Measurements from ENCODE around the gene POLR2L.

Gene POLR2L

DNA sequence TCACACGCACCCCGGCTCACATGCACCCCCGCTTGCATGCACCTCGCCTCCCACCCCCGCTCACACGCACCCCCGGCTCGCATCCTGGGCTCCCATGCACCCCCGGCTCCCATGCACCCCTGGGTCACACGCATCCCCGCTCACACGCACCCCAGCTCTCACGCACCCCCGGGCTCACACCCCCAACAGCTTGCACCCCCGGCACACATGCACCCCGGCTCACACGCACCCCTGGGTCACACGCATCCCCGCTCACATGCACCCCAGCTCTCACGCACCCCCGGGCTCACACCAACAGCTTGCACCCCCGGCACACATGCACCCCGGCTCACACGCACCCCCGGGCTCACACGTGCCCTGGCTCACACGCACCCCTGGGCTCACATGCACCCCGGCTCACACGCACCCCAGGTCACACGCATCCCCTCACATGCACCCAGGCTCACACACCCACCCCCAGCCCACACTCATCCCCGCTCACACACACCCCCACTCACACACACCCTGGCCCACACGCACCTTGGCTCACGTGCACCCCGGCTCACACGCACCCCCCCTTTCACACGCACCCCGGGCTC lies 16.5 kb upstream of the POLR2L start:
- H3K9ac ChIP-seq (ENCODE audit: low read depth, low read length, poor library complexity) = peak overlapping the region; percentile 60
- H3K4me2 ChIP-seq (ENCODE audit: insufficient read depth, low read length, poor library complexity, severe bottlenecking) = no peak overlapping the region
- H3K4me3 ChIP-seq (ENCODE audit: low read length in 2 of 2) = no peak overlapping the region
- no peak overlapping the region for H2BK5ac ChIP-seq (ENCODE audit: low read length)
- H3K4me1 ChIP-seq (ENCODE audit: control insufficient read depth in 2 of 2, insufficient read depth in 1 of 2, low read depth in 1 of 2, low read length in 2 of 2) = peaks cover 25 to 39% of the 10 kb centered on the region in 2 donors
- peak overlapping the region; percentile 58 for H2BK12ac ChIP-seq (ENCODE audit: low read length)
- no peak overlapping the region for H3K4ac ChIP-seq (ENCODE audit: low read length)
- H3K14ac ChIP-seq (ENCODE audit: low read length) = peak overlapping the region; percentile 89
- no peak overlapping the region for H2AFZ ChIP-seq (ENCODE audit: low read length)
- H3K79me1 ChIP-seq (ENCODE audit: low read depth, low read length) = peaks cover 18% of the 10 kb centered on the region
- DNase-seq (ENCODE audit: low spot score) = no peak
- H2AK5ac ChIP-seq (ENCODE audit: low read depth, low read length) = peak overlapping the region; percentile 56
- H3K36me3 ChIP-seq (replicated peaks in 1 of 2; ENCODE audit: control insufficient read depth in 2 of 2, insufficient read depth in 2 of 2, low read length in 2 of 2) = peaks cover 0 to 10% of the 10 kb centered on the region in 2 donors
- no peak overlapping the region for H4K91ac ChIP-seq (ENCODE audit: low read depth, low read length, poor library complexity)
- no peaks in the 10 kb centered on the region for H3K27me3 ChIP-seq (ENCODE audit: control insufficient read depth in 3 of 3, insufficient read depth in 3 of 3, low read depth in 1 of 3, low read length in 3 of 3)
- H2BK15ac ChIP-seq (ENCODE audit: low read length) = no peak overlapping the region
- H4K8ac ChIP-seq (ENCODE audit: low read depth, low read length) = no peak overlapping the region
- H3K9me3 ChIP-seq (replicated peaks in 1 of 2; ENCODE audit: control insufficient read depth in 2 of 2, insufficient read depth in 1 of 2, low read depth in 1 of 2, low read length in 2 of 2) = no peaks in the 10 kb centered on the region
- H3K18ac ChIP-seq (ENCODE audit: low read length) = peak overlapping the region; percentile 83
- WGBS, 2 donors (ENCODE audit: extremely low coverage in 2 of 2, insufficient read length in 2 of 2, insufficient replicate concordance in 1 of 2) = no CpG with 5 or more reads among the region's 37 CpGs
- no peak overlapping the region for H3K27ac ChIP-seq (replicated peaks; ENCODE audit: low read length)
- H2BK120ac ChIP-seq (ENCODE audit: low read depth, low read length) = no peak overlapping the region
- H3K23ac ChIP-seq (ENCODE audit: low read depth, low read length, poor library complexity) = peak overlapping the region; percentile 89

GRCh38 chr11:858053-858761 lies 15.9 kb upstream of the POLR2L start:
- H4K91ac ChIP-seq (ENCODE audit: low read depth, low read length, poor library complexity) = peak overlapping the region; percentile 92
- H3K23ac ChIP-seq (ENCODE audit: low read depth, low read length, poor library complexity) = peak overlapping the region; percentile 89
- peak overlapping the region in 1 of 2 donors; percentile 18 for H3K4me3 ChIP-seq (ENCODE audit: low read length in 2 of 2)
- H3K4ac ChIP-seq (ENCODE audit: low read length) = no peak overlapping the region
- no peak overlapping the region for H3K14ac ChIP-seq (ENCODE audit: low read length)
- H3K9ac ChIP-seq (ENCODE audit: low read depth, low read length, poor library complexity) = peak overlapping the region; percentile 77
- H2AK5ac ChIP-seq (ENCODE audit: low read depth, low read length) = peak overlapping the region; percentile 56
- H3K79me1 ChIP-seq (ENCODE audit: low read depth, low read length) = peaks cover 21% of the 10 kb centered on the region
- H3K27me3 ChIP-seq (ENCODE audit: control insufficient read depth in 3 of 3, insufficient read depth in 3 of 3, low read depth in 1 of 3, low read length in 3 of 3) = no peaks in the 10 kb centered on the region
- no peak overlapping the region for H2AFZ ChIP-seq (ENCODE audit: low read length)
- H2BK15ac ChIP-seq (ENCODE audit: low read length) = peak overlapping the region; percentile 11
- H3K27ac ChIP-seq (replicated peaks; ENCODE audit: low read length) = no peak overlapping the region
- WGBS, 2 donors (ENCODE audit: extremely low coverage in 2 of 2, insufficient read length in 2 of 2, insufficient replicate concordance in 1 of 2) = no CpG with 5 or more reads among the region's 27 CpGs
- no peak overlapping the region for H3K4me2 ChIP-seq (ENCODE audit: insufficient read depth, low read length, poor library complexity, severe bottlenecking)
- H2BK5ac ChIP-seq (ENCODE audit: low read length) = no peak overlapping the region
- H3K4me1 ChIP-seq (ENCODE audit: control insufficient read depth in 2 of 2, insufficient read depth in 1 of 2, low read depth in 1 of 2, low read length in 2 of 2) = peaks cover 29 to 37% of the 10 kb centered on the region in 2 donors
- no peaks in the 10 kb centered on the region for H3K9me3 ChIP-seq (replicated peaks in 1 of 2; ENCODE audit: control insufficient read depth in 2 of 2, insufficient read depth in 1 of 2, low read depth in 1 of 2, low read length in 2 of 2)
- no peak overlapping the region for H4K8ac ChIP-seq (ENCODE audit: low read depth, low read length)
- peak overlapping the region; percentile 24 for H2BK12ac ChIP-seq (ENCODE audit: low read length)
- DNase-seq (ENCODE audit: low spot score) = no peak
- no peak overlapping the region for H2BK120ac ChIP-seq (ENCODE audit: low read depth, low read length)
- H3K36me3 ChIP-seq (replicated peaks in 1 of 2; ENCODE audit: control insufficient read depth in 2 of 2, insufficient read depth in 2 of 2, low read length in 2 of 2) = peaks cover 0 to 4% of the 10 kb centered on the region in 2 donors
- peak overlapping the region; percentile 80 for H3K18ac ChIP-seq (ENCODE audit: low read length)

DNA sequence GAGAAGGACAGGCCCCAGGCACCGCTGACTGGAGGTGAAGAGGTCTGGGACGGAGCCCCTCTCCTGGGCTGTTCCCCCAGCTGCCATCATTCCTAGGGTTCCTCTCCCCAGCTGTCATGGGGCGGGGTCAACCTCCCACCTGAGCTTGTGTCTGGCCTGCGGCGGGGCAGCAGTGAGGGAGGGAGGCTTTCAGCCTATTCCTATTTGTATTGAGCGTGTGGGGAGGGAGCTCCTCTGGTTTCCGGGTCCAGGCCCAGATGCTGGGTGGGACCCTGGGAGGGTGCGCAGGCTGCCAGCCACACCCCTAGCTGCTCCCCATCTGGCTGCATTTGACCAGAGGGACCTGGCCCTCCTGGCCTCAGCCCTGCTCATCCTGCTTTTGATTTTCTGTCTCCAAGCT lies 14.1 kb upstream of the POLR2L start:
- Histone ChIP-seq H2BK15ac (ENCODE audit: low read length) (no peak overlapping the region), H2BK120ac (ENCODE audit: low read depth, low read length) (no peak overlapping the region), H3K14ac (ENCODE audit: low read length) (no peak overlapping the region), H3K4me3 (ENCODE audit: low read length in 2 of 2) (no peak overlapping the region), H3K36me3 (replicated peaks in 1 of 2; ENCODE audit: control insufficient read depth in 2 of 2, insufficient read depth in 2 of 2, low read length in 2 of 2) (no peaks in the 10 kb centered on the region), H3K27me3 (ENCODE audit: control insufficient read depth in 3 of 3, insufficient read depth in 3 of 3, low read depth in 1 of 3, low read length in 3 of 3) (no peaks in the 10 kb centered on the region), H3K9ac (ENCODE audit: low read depth, low read length, poor library complexity) (no peak overlapping the region), H2AK5ac (ENCODE audit: low read depth, low read length) (peak overlapping the region; percentile 75), H3K4me1 (ENCODE audit: control insufficient read depth in 2 of 2, insufficient read depth in 1 of 2, low read depth in 1 of 2, low read length in 2 of 2) (peaks cover 25 to 29% of the 10 kb centered on the region in 2 donors), H3K9me3 (replicated peaks in 1 of 2; ENCODE audit: control insufficient read depth in 2 of 2, insufficient read depth in 1 of 2, low read depth in 1 of 2, low read length in 2 of 2) (no peaks in the 10 kb centered on the region), H3K4me2 (ENCODE audit: insufficient read depth, low read length, poor library complexity, severe bottlenecking) (no peak overlapping the region), H3K23ac (ENCODE audit: low read depth, low read length, poor library complexity) (no peak overlapping the region), H2BK5ac (ENCODE audit: low read length) (peak overlapping the region; percentile 53), H4K91ac (ENCODE audit: low read depth, low read length, poor library complexity) (no peak overlapping the region), H3K27ac (replicated peaks; ENCODE audit: low read length) (no peak overlapping the region), H3K18ac (ENCODE audit: low read length) (peak overlapping the region; percentile 57), H4K8ac (ENCODE audit: low read depth, low read length) (peak overlapping the region; percentile 43), H3K79me1 (ENCODE audit: low read depth, low read length) (peaks cover 25% of the 10 kb centered on the region), H2AFZ (ENCODE audit: low read length) (no peak overlapping the region), H2BK12ac (ENCODE audit: low read length) (no peak overlapping the region), H3K4ac (ENCODE audit: low read length) (no peak overlapping the region)
- DNase-seq (ENCODE audit: low spot score) = no peak
- WGBS, 2 donors (ENCODE audit: extremely low coverage in 2 of 2, insufficient read length in 2 of 2, insufficient replicate concordance in 1 of 2) = no CpG with 5 or more reads among the region's 8 CpGs

DNA sequence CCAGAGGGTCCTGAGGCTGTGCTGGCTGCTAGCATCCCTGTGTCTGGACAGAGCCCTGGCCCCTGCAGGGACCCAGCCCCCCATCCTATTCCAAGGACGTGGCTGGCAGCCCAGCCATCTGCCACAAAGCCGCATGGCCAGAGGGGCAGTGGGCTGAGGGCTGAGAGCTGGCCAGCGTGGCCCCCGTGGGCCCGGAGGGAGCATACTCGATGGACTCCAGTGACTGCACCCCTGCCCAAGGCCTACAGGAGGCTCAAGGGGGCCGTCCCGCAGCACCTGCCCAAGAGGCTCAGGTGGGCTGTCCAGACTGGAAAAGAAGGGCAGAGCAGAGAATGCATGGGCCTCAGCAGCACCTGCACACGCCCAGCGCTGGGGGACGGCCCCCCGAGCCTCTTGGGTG lies 13.5 kb upstream of the POLR2L start:
- peaks cover 0 to 4% (median 0%) of the 10 kb centered on the region in 3 experiments for H3K27me3 ChIP-seq (ENCODE audit: control insufficient read depth in 3 of 3, insufficient read depth in 3 of 3, low read depth in 1 of 3, low read length in 3 of 3)
- peaks cover 31 to 35% of the 10 kb centered on the region in 2 donors for H3K4me1 ChIP-seq (ENCODE audit: control insufficient read depth in 2 of 2, insufficient read depth in 1 of 2, low read depth in 1 of 2, low read length in 2 of 2)
- H3K14ac ChIP-seq (ENCODE audit: low read length) = peak overlapping the region; percentile 94
- no peak overlapping the region for H2BK120ac ChIP-seq (ENCODE audit: low read depth, low read length)
- no peak overlapping the region for H4K91ac ChIP-seq (ENCODE audit: low read depth, low read length, poor library complexity)
- H2BK12ac ChIP-seq (ENCODE audit: low read length) = peak overlapping the region; percentile 88
- no peak overlapping the region for H3K4me2 ChIP-seq (ENCODE audit: insufficient read depth, low read length, poor library complexity, severe bottlenecking)
- no CpG with 5 or more reads among the region's 12 CpGs for WGBS, 2 donors (ENCODE audit: extremely low coverage in 2 of 2, insufficient read length in 2 of 2, insufficient replicate concordance in 1 of 2)
- H3K4ac ChIP-seq (ENCODE audit: low read length) = peak overlapping the region; percentile 66
- no peak for DNase-seq (ENCODE audit: low spot score)
- H2BK5ac ChIP-seq (ENCODE audit: low read length) = peak overlapping the region; percentile 90
- no peak overlapping the region for H3K27ac ChIP-seq (replicated peaks; ENCODE audit: low read length)
- no peaks in the 10 kb centered on the region for H3K9me3 ChIP-seq (replicated peaks in 1 of 2; ENCODE audit: control insufficient read depth in 2 of 2, insufficient read depth in 1 of 2, low read depth in 1 of 2, low read length in 2 of 2)
- no peaks in the 10 kb centered on the region for H3K36me3 ChIP-seq (replicated peaks in 1 of 2; ENCODE audit: control insufficient read depth in 2 of 2, insufficient read depth in 2 of 2, low read length in 2 of 2)
- H3K9ac ChIP-seq (ENCODE audit: low read depth, low read length, poor library complexity) = peak overlapping the region; percentile 88
- H3K23ac ChIP-seq (ENCODE audit: low read depth, low read length, poor library complexity) = peak overlapping the region; percentile 85
- no peak overlapping the region for H2AFZ ChIP-seq (ENCODE audit: low read length)
- peaks cover 30% of the 10 kb centered on the region for H3K79me1 ChIP-seq (ENCODE audit: low read depth, low read length)
- H2AK5ac ChIP-seq (ENCODE audit: low read depth, low read length) = peak overlapping the region; percentile 75
- H3K4me3 ChIP-seq (ENCODE audit: low read length in 2 of 2) = no peak overlapping the region
- H3K18ac ChIP-seq (ENCODE audit: low read length) = peak overlapping the region; percentile 57
- H4K8ac ChIP-seq (ENCODE audit: low read depth, low read length) = no peak overlapping the region
- H2BK15ac ChIP-seq (ENCODE audit: low read length) = peak overlapping the region; percentile 95
